Embryonic facial prominence (tissue), 1 donor: ENCODE data around the gene ZNF101.
A peak's percentile ranks its signal among the peaks of the same experiment; 100 is the strongest.

Source experiments
- DNase-seq: peaks from one replicate; pipeline ENCODE4 v3.0.0-alpha.2; 2016; ENCODE audit errors: extremely low spot score

The ZNF101 gene

GRCh38 chr19:19668230-19669012 is at the start of gene ZNF101:
TSS of gene ZNF101 (plus strand) at chr19:19668839. CDS start at chr19:19668964, 125 bp downstream.
- DNase-seq = peak; percentile 65

DNA sequence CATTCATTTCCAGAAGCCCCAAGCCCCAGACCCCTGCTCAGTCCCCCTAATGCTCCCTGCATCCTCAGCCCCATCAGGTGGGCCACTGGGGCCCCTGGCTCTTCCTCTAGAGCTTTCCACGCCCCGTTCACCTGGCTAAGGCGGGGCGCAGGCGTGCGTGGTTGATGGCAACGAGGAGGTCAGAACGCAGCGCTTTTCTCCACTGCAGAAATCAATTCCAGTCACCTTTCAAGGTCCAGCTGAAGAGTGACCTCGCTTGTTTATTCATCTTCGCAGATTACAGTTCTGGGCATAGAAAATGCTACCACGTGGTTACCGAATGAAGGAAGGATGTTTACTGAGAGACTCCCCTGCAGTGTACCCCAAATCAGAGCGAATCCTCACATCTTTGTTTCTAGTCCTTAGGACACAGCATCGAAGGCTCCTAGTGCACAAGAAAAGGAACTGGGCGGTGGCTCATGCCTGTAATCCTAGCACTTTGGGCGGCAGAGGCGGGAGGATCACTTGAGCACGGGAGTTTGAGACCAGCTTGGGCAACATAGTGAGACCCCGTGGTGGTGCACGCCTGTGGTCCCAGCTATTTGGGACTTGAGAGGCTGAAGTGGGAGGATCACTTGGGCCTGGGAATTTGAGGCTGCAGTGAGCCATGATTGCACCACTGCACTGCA is 49.3 kb upstream of the ZNF101 start:
- DNase-seq = no peak

GRCh38 chr19:19619849-19620210 is 48.8 kb upstream of the ZNF101 start:
- DNase-seq = no peak

GRCh38 chr19:19623383-19623782 is 45.3 kb upstream of the ZNF101 start:
- DNase-seq = no peak

- DNase-seq = no peak
Measured at GRCh38 chr19:19624032-19624570, 44.5 kb upstream of the ZNF101 start.

DNA sequence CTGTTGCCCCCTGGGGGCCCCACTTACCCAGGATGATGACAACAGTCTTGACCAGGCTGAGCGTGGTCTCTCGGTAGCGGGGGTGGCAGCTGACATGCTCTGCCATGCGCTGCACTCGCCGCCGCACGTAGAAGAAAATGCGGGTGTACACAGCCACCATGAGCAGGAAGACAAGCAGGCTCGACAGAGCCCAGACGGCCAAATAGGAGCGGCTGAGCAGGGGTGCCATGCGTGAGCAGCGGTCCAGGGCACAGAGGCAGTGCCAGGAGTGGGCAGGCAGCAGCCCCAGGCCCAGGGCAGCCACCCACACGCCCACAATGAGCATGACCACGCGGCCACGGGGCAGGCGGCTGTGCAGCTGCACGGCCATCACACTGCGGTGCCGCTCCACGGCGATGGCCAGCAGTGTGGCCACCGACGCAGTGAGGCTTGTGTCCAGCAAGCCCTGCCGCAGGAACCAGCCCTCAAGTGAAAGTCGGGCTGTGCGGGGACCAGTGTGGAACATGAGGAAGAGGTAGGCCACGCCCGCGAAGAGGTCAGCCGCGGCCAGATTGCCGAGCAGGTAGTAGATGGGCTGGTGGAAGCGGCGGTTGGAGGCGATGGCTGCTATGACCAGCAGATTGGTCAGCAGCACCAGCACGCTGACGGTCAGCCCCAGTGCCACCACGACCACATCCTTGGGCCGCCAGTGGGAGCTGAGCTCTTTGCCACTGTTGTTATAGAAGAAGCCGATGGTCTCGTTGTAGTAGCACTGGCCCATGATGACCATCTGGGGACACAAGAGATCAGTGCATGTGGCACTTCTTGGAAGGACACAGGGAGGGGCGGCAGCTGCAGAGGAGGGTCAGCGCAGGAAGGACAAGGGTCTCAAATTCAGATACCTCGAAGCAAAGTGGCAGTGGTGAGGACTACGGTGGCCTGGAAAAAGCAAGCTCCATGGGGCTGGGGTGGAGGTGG is 41.8 kb upstream of the ZNF101 start:
- no peak for DNase-seq

DNA sequence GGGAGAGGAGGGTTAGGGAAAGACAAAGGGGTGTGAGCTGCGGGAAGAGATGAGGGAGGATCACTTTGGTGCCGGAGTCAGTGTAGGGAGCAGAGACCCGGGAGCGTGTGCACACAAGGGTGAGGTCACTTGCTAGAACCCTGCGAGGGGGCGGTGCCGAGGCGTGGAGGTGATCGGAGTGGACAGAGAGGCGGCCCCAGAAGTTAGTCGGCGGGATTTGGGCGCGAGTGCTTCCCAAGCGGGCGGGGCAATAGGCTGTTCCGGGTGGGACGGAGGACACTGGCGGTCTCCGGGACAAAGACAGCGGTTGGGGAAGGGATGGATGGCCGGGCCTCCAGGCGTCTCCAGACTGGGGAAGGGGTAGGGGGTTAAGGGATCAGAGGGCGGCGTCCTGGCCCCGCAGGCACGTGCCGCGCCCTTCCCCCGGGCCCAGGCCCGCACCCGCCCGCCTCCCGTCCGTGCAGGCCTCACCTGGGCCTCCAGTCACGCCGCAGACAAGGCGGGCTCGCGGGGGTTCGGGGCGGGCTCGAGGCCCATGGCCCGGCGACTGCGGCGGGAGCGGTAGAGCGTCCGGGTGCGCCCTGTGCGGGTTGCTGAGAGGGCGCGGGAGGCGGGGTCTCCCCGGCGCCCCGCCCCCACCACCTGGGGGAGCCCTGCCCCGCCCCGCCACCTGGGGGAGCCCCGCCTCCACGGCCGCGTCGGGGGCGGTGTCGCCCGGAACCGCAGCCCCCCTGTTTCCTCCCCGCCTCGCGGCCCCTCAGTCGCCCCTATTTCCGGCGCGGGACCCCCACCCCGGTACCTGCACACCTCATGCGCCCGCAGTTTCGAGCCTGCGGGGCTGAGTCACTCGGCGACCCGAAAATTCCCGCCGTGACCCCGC is 40.8 kb upstream of the ZNF101 start, which contains the start of gene LPAR2:
Gene LPAR2 (minus strand): TSS at position 600 of the 880 bp plus-strand sequence. CDS start 945 bp downstream, outside the sequence.
- no peak for DNase-seq

DNA sequence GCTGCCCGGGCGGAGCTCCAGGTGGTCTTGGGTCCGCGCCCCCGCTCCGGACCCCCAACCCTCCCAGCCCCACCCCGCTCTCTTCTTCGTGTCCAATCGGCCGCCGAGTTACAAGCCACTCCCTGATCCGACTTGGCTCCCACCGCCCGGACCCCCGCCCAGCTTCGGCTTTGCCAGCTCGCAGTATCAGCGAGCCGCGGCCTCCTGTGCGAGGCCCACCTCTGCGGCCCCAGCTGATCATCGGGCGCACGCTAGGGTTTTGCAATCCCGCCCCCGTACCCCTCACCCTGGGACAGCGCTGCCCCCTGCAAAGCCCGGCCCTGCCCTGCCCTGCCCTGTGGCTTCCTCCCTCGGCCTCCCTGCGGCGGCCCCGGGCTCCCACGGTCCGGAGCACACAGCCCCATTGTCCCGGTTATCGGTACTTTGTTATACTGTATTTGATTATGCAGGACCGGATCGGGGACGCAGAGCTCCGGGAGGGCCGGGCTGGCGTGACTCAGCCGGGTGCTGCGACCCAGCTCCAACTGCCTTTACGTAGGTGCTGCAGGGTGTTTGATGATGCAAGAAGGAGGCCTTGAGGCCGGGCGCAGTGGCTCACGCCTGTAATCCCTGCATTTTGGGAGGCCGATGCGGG is 40.0 kb upstream of the ZNF101 start:
- DNase-seq = no peak

DNA sequence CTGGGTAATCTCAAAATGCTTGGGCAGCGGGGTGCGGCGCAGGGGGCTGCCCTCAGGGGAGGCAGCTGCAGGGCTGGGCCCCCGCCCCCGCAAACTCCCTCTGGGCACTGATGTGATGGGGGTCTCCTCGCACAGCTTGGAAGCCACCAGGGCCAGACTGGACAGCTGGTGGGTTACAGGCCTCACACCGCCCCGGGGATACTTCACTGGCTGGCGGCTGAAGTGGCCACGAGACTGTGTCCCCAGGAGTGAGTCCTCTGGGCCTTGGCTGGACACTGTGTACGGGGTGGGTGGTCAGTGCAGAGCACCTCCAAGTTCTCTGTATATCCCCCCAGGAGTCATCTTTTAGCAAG is 38.6 kb upstream of the ZNF101 start:
- DNase-seq = no peak

GRCh38 chr19:19630426-19630825 is 38.2 kb upstream of the ZNF101 start:
- no peak for DNase-seq

DNA sequence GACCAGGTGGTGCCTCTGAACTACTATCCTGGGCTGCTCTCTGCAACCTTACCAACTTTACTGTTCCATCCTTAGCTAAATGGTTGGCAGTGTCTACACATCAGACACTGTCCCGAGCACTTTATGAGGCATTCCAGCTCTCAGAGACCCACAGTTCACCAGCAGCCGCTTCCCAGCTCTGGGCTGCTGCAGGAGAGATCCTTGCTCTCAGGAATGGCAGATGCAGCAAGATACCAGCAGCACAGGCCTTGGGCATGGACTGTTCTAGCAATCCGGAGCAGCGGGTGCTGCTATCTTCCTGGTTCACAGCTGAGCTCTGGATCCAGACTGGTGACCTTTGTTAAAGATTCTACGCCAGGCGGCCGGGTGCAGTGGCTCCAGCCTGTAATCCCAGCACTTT is 37.3 kb upstream of the ZNF101 start:
- DNase-seq = no peak

GRCh38 chr19:19632661-19633060 is 36.0 kb upstream of the ZNF101 start:
- DNase-seq = no peak

DNA sequence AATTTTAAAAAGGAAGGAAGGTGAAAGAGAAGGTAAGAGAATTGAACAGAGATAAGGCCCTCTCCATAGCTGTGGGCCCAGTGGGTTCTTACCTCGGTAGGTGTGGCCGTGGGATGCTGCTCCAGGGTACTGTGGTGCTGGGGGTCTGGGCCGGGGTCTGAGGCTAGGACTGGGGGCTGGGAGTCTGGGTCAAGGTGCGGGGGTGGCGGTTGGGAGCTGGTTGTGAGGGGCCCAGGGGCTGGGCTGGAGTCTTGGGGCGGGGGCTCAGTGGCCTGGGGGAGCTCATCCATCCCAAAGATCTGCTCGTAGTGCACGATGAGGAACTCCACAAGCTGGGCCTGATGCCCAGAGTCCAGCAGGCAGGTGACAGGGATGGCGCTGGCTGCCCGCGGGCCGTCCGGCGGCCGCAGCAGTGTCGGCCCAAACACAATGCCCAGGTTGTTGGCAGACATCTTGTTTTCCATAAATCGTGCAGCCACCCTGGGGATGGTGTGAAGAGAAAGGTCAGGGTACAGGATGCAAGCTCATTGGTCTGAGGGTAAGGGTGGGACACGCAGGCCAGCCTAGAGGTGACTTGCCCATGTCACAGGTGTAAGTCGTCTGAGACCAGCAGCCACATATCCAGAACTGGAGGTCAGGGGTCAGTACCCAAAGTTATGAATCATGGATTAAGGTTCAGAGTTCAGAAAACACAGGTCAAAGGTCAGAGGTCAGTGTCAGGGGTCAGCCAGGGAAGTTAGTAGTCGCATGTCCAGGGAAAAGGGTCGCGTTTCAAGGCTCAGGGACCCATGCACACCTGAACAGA is 34.7 kb upstream of the ZNF101 start:
- no peak for DNase-seq

DNA sequence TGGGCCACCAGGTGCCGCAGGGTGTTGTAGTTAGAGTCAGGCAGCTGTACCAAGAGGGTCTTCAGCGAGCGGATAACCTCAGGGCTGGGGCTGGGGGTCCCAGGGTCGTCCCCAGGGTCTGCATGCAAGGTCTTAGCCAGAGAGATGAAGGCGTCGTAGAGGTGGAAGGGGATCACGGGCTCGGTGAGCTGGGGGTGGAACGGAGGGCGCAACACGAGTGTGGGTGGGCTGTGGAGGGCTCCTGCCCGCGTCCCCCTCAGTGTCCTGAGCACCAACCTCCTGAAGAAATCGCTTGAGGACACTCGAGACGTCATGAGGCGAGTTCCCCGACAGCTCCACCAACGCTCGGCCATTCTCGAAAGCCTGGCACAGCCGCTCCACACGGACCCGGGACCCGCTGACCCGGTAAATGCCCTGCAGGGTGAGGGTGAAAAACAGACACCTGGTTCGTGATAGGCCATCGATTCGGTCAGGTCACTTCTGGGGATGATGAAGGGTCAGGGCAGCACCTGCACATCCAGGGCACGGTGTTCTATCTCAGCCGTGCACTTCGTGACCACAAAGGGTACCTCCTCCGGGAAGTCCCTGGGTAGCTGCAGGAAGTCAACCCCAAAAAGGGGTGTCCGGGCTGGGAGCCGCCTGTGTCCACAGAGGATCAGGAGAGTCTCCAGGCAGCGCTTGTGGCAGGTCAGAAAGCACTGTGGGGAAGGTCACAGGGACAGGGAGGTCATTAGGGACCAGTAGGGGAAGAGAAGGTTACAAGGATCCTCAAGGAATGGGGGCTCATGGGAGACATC is 33.9 kb upstream of the ZNF101 start:
- no peak for DNase-seq

- DNase-seq = no peak
Measured at GRCh38 chr19:19635313-19635702, 33.3 kb upstream of the ZNF101 start.

- DNase-seq = no peak
Measured at GRCh38 chr19:19636573-19637185, 32.0 kb upstream of the ZNF101 start.

- DNase-seq = no peak
Measured at GRCh38 chr19:19637186-19637522, 31.5 kb upstream of the ZNF101 start.

DNA sequence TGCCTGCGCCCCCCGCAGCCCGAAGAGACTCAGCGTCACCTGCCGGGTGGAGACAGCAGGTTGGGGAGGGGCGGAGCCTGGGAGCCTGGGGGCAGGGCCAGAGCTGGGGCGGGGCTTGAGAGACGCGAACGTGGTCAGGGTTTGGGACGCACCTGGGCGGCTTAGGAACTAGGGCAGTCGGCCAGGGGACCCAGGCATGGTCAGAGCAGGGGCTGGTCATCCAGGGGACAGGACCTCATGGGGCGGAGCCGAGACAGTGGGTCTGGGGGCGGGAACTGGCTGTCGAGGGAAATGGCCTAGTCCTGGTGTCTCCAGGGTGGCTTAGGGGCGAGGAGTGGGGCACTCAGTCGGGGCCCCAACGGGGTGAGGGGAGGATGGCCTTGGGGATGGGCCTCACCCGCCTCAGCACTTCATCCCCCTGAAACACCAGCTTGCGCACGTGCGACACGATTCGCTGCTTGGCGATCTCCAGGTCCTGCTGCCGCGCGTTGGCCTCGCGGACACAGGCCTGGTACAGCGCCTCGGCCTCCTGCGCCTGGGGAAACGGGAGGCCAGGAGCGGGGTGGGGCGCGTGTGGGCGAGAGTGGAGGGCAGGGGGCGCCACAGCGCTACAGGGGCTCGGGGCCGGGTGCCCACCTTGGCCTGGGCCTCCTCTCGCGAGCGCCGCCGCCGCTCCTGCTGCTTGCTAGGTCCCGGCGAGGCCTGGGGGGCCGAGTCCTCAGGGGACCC is 31.0 kb upstream of the ZNF101 start:
- DNase-seq = no peak
